ENCODE data around the gene SPNS3.

The SPNS3 gene

GRCh38 chr17:4427505-4427904 is 6.2 kb upstream of the SPNS3 start:
- DNase-seq, result no peak

GRCh38 chr17:4436381-4436780 is 2.6 kb downstream of the SPNS3 start:
- no peak for DNase-seq

- DNase-seq, result no peak
Measured at GRCh38 chr17:4436846-4437245, 3.1 kb downstream of the SPNS3 start.

- no peak for DNase-seq
Measured at GRCh38 chr17:4438162-4438944, 4.6 kb downstream of the SPNS3 start.

- no peak for DNase-seq
Measured at GRCh38 chr17:4440021-4440420, 6.3 kb downstream of the SPNS3 start.

- DNase-seq, result no peak
Measured at GRCh38 chr17:4440690-4441686, 7.2 kb downstream of the SPNS3 start.

- no peak for DNase-seq
Measured at GRCh38 chr17:4442582-4442981, 8.8 kb downstream of the SPNS3 start.

- no peak for DNase-seq
Measured at GRCh38 chr17:4443476-4443875, 9.7 kb downstream of the SPNS3 start.

- DNase-seq, result no peak
Measured at GRCh38 chr17:4444782-4445473, 11.2 kb downstream of the SPNS3 start.

GRCh38 chr17:4445731-4446130 is 12.0 kb downstream of the SPNS3 start:
- no peak for DNase-seq

- DNase-seq, result no peak
Measured at GRCh38 chr17:4446326-4447071, 12.8 kb downstream of the SPNS3 start.

GRCh38 chr17:4448197-4448980 is 14.6 kb downstream of the SPNS3 start:
- DNase-seq, result no peak

- DNase-seq, result no peak
Measured at GRCh38 chr17:4449736-4450135, 16.0 kb downstream of the SPNS3 start.

- DNase-seq, result no peak
Measured at GRCh38 chr17:4450710-4451316, 17.1 kb downstream of the SPNS3 start.

GRCh38 chr17:4453812-4454591 is 20.3 kb downstream of the SPNS3 start:
- no peak for DNase-seq

GRCh38 chr17:4460661-4461060 is 26.9 kb downstream of the SPNS3 start:
- DNase-seq, result no peak

- no peak for DNase-seq
Measured at GRCh38 chr17:4463818-4464476, 30.2 kb downstream of the SPNS3 start.

GRCh38 chr17:4465786-4466185 is 32.0 kb downstream of the SPNS3 start:
- no peak for DNase-seq

GRCh38 chr17:4467287-4467686 is 33.5 kb downstream of the SPNS3 start:
- no peak for DNase-seq

- DNase-seq, result no peak
Measured at GRCh38 chr17:4469552-4469951, 35.8 kb downstream of the SPNS3 start.

Data from activated effector memory CD4-positive, alpha-beta T cell treated with Interleukin-2 at 50 U/mL for 16 hours (primary cell).